ENCODE data around the gene MOCS1.

DNA sequence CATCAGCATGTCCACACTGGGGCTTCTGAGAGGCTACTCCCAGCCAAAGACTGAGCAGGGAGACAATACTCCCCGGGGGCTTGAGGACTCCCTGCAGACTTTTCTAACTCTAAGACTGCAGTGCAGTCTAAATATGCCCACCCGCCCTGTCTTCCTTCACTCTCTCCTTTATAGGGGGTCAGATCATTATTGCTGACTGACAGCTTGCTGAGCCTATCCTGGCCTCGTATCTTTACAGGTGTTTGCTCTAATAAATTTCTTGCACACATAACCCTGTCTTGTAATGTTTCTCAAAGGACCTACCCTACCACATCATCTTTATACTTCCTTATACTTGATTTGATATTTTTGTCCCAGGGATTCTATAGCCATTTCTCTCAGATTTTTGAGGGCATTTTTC is 39.4 kb upstream of the MOCS1 start:
- TF ChIP-seq, protein P1, sequence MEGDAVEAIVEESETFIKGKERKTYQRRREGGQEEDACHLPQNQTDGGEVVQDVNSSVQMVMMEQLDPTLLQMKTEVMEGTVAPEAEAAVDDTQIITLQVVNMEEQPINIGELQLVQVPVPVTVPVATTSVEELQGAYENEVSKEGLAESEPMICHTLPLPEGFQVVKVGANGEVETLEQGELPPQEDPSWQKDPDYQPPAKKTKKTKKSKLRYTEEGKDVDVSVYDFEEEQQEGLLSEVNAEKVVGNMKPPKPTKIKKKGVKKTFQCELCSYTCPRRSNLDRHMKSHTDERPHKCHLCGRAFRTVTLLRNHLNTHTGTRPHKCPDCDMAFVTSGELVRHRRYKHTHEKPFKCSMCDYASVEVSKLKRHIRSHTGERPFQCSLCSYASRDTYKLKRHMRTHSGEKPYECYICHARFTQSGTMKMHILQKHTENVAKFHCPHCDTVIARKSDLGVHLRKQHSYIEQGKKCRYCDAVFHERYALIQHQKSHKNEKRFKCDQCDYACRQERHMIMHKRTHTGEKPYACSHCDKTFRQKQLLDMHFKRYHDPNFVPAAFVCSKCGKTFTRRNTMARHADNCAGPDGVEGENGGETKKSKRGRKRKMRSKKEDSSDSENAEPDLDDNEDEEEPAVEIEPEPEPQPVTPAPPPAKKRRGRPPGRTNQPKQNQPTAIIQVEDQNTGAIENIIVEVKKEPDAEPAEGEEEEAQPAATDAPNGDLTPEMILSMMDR (IDR thresholded peaks at IDR 0.05): no peak
- TF ChIP-seq EZH2phosphoT487 (IDR thresholded peaks at IDR 0.05): no peak
